Measurements from ENCODE around the gene MYT1. TPM values are rescaled to one million over a fixed set of nuclear protein-coding genes. Genes with fewer than 3 reads are reported as not detected.

MYT1 gene
- polyA plus RNA-seq, 1 donor from 2014 or later, result 35.8 TPM

DNA sequence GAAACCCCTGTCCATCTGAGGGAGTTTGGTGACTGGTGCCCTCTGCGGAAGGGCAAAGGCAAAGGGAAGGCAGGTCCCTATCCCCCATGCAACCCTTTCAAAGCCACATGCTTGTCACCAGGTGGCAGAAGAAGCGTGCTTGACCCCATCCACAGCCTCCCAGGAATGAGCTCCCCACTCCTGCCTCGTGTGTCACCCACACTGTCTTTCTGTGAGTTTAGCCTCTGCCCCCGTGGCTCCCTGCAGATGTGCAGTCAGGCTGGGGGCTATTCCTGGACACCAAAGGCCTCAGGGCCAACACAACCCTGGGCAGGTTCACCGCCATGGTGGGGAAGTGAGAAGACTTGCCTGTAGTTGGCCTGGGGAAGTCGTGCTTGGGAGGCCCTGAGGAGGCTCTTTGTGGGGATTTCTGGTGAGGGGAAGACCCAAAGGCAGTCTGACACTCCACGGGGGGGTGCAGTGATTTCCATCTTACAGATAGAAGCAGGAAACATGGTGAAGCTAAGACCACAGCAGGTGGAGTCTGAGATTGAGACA, 74.7 kb downstream of the MYT1 start:
- Histone ChIP-seq H3K4me3 (ENCODE audit: low read length) (no peak overlapping the region), H3K9me3 (ENCODE audit: low read length) (no peaks in the 10 kb centered on the region), H3K79me2 (replicated peaks; ENCODE audit: insufficient read depth, low read length) (no peaks in the 10 kb centered on the region), H3K9me2 (ENCODE audit: insufficient read depth, low read length) (no peaks in the 10 kb centered on the region), H3K9ac (ENCODE audit: low read length) (no peak overlapping the region), H3K4me2 (ENCODE audit: low read length) (no peak overlapping the region), H3K27me3 (ENCODE audit: insufficient read depth, low read depth, low read length) (no peaks in the 10 kb centered on the region), H3F3A (ENCODE audit: insufficient read depth, low read length, poor library complexity, severe bottlenecking) (no peaks in the 10 kb centered on the region), H4K20me1 (ENCODE audit: insufficient read depth) (no peaks in the 10 kb centered on the region), H3K27ac (ENCODE audit: low read length) (no peak overlapping the region), H2AFZ (ENCODE audit: low read depth, low read length) (no peak overlapping the region), H3K36me3 (ENCODE audit: insufficient read depth, low read length) (peaks cover 9% of the 10 kb centered on the region)
- TF ChIP-seq, protein P1, sequence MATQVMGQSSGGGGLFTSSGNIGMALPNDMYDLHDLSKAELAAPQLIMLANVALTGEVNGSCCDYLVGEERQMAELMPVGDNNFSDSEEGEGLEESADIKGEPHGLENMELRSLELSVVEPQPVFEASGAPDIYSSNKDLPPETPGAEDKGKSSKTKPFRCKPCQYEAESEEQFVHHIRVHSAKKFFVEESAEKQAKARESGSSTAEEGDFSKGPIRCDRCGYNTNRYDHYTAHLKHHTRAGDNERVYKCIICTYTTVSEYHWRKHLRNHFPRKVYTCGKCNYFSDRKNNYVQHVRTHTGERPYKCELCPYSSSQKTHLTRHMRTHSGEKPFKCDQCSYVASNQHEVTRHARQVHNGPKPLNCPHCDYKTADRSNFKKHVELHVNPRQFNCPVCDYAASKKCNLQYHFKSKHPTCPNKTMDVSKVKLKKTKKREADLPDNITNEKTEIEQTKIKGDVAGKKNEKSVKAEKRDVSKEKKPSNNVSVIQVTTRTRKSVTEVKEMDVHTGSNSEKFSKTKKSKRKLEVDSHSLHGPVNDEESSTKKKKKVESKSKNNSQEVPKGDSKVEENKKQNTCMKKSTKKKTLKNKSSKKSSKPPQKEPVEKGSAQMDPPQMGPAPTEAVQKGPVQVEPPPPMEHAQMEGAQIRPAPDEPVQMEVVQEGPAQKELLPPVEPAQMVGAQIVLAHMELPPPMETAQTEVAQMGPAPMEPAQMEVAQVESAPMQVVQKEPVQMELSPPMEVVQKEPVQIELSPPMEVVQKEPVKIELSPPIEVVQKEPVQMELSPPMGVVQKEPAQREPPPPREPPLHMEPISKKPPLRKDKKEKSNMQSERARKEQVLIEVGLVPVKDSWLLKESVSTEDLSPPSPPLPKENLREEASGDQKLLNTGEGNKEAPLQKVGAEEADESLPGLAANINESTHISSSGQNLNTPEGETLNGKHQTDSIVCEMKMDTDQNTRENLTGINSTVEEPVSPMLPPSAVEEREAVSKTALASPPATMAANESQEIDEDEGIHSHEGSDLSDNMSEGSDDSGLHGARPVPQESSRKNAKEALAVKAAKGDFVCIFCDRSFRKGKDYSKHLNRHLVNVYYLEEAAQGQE (IDR thresholded peaks at IDR 0.05; ENCODE audit: borderline replicate concordance), result no peak
- TF ChIP-seq SMC3 (conservative IDR thresholded peaks at IDR 0.05; ENCODE audit: poor library complexity), result no peak
- no peak for TF ChIP-seq MXI1 (conservative IDR thresholded peaks at IDR 0.05; ENCODE audit: poor library complexity, severe bottlenecking)
- TF ChIP-seq EP300 (conservative IDR thresholded peaks at IDR 0.05; ENCODE audit: poor library complexity, severe bottlenecking), result no peak
- no peak for TF ChIP-seq TAF1 (IDR thresholded peaks at IDR 0.05; ENCODE audit: low read depth)
- TF ChIP-seq POLR2AphosphoS5 (IDR thresholded peaks at IDR 0.05), result no peak

DNA sequence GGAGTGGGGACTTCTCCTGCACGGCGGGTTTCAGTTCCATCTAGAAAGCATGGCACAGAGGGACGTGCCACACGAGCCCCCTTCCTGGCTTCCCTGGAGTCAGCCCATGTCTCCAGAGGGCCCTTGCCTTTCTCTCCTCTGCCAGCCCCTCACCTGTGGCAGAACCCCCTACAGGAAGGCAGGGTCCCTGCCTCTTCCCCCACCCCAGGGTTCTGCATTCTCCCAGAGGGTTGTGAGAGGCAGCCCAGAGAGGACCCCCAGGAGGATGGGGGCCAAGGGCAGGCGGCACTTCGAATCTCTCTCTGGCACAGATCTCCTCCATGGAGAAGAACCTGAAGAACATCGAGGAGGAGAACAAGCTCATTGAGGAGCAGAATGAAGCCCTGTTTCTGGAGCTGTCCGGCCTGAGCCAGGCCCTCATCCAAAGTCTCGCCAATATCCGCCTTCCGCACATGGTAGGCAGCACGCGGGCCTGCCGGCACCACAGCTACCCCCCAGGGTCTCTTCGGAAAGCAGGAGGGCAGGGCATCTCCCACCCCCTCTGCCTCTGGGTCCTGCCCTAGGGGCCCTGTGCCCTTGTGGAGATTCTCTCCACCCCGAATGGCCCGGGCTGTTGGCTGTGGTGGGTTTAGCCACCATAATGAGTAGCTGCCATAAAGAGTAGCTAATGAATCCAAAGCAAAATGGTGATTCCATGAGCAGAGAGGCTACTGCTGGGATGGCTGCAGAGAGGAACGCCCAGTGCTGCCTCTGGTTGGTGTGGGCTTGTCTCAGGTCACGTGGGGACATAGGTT, 75.4 kb downstream of the MYT1 start:
- H2AFZ ChIP-seq (ENCODE audit: low read depth, low read length), result no peak overlapping the region
- TF ChIP-seq EP300 (conservative IDR thresholded peaks at IDR 0.05; ENCODE audit: poor library complexity, severe bottlenecking) (no peak), EZH2 (IDR thresholded peaks at IDR 0.05; ENCODE audit: borderline replicate concordance, insufficient read depth, low read length, poor library complexity, severe bottlenecking) (no peak), TAF1 (IDR thresholded peaks at IDR 0.05; ENCODE audit: low read depth) (no peak), RAD21 (conservative IDR thresholded peaks at IDR 0.05) (no peak), MXI1 (conservative IDR thresholded peaks at IDR 0.05; ENCODE audit: poor library complexity, severe bottlenecking) (no peak)
- TF ChIP-seq, protein P2, sequence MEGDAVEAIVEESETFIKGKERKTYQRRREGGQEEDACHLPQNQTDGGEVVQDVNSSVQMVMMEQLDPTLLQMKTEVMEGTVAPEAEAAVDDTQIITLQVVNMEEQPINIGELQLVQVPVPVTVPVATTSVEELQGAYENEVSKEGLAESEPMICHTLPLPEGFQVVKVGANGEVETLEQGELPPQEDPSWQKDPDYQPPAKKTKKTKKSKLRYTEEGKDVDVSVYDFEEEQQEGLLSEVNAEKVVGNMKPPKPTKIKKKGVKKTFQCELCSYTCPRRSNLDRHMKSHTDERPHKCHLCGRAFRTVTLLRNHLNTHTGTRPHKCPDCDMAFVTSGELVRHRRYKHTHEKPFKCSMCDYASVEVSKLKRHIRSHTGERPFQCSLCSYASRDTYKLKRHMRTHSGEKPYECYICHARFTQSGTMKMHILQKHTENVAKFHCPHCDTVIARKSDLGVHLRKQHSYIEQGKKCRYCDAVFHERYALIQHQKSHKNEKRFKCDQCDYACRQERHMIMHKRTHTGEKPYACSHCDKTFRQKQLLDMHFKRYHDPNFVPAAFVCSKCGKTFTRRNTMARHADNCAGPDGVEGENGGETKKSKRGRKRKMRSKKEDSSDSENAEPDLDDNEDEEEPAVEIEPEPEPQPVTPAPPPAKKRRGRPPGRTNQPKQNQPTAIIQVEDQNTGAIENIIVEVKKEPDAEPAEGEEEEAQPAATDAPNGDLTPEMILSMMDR (IDR thresholded peaks at IDR 0.05; ENCODE audit: poor library complexity, severe bottlenecking), result no peak
- H3K36me3 ChIP-seq (ENCODE audit: insufficient read depth, low read length), result peaks cover 9% of the 10 kb centered on the region
- no peaks in the 10 kb centered on the region for H3K9me2 ChIP-seq (ENCODE audit: insufficient read depth, low read length)
- H3K27me3 ChIP-seq (ENCODE audit: insufficient read depth, low read depth, low read length), result no peaks in the 10 kb centered on the region
- H3K4me3 ChIP-seq (ENCODE audit: low read length), result no peak overlapping the region
- H3F3A ChIP-seq (ENCODE audit: insufficient read depth, low read length, poor library complexity, severe bottlenecking), result no peaks in the 10 kb centered on the region
- H3K4me2 ChIP-seq (ENCODE audit: low read length), result no peak overlapping the region
- no peaks in the 10 kb centered on the region for H4K20me1 ChIP-seq (ENCODE audit: insufficient read depth)
- H3K79me2 ChIP-seq (replicated peaks; ENCODE audit: insufficient read depth, low read length), result no peaks in the 10 kb centered on the region
- no peaks in the 10 kb centered on the region for H3K9me3 ChIP-seq (ENCODE audit: low read length)
- H3K27ac ChIP-seq (ENCODE audit: low read length), result no peak overlapping the region
- no peak overlapping the region for H3K9ac ChIP-seq (ENCODE audit: low read length)

Data from neural cell (in vitro differentiated cells).